OCI-LY1 (cell line): Measurements from ENCODE around the gene AMPD3.

Experiments
- H2AFZ ChIP-seq: fragments of 200-600 bp; sonication (generic), shearing (Covaris generic); 2 replicates; pipeline ENCODE4 v1.6.0; 2014; ENCODE audit warnings: antibody characterized with exemption, mild to moderate bottlenecking, low read length
- H3F3A ChIP-seq: fragments of 200-600 bp; sonication (generic), shearing (Covaris generic); 2 replicates; pipeline ENCODE4 v1.6.0; 2014; ENCODE audit warnings: mild to moderate bottlenecking, antibody characterized with exemption, low read length, moderate library complexity; ENCODE audit not compliant: insufficient read depth
- H3K27ac ChIP-seq: fragments of 200-600 bp; sonication (generic); 2 replicates; pipeline ENCODE4 v1.5.1; 2014; ENCODE audit warnings: low read length, mixed run types, mild to moderate bottlenecking, low read depth; ENCODE audit not compliant: poor library complexity, severe bottlenecking
- H3K27me3 ChIP-seq: fragments of 200-600 bp; sonication (generic); 2 replicates; pipeline ENCODE4 v1.6.0; 2014; ENCODE audit warnings: antibody characterized with exemption, mild to moderate bottlenecking, low read length, moderate library complexity; ENCODE audit not compliant: insufficient read depth
- H3K36me3 ChIP-seq: fragments of 200-600 bp; sonication (generic); 2 replicates; pipeline ENCODE4 v1.6.1; 2014; ENCODE audit warnings: mild to moderate bottlenecking, antibody characterized with exemption, low read length, moderate library complexity, mixed read lengths; ENCODE audit not compliant: insufficient read depth
- H3K4me1 ChIP-seq: fragments of 200-600 bp; sonication (generic); 2 replicates; pipeline ENCODE4 v1.5.1; 2014; ENCODE audit warnings: mild to moderate bottlenecking, low read length, moderate library complexity; ENCODE audit not compliant: insufficient read depth, severe bottlenecking
- H3K4me2 ChIP-seq: fragments of 200-600 bp; sonication (generic), shearing (Covaris generic); 2 replicates; pipeline ENCODE4 v1.6.1; 2014; ENCODE audit warnings: low read length
- H3K4me3 ChIP-seq: fragments of 200-600 bp; sonication (generic); 2 replicates; pipeline ENCODE4 v1.5.1; 2014; ENCODE audit warnings: low read length, low read depth, mild to moderate bottlenecking, mixed read lengths; ENCODE audit not compliant: poor library complexity, severe bottlenecking
- H3K79me2 ChIP-seq: fragments of 200-600 bp; shearing (Covaris generic); 2 replicates; pipeline ENCODE4 v1.6.1; 2016; ENCODE audit warnings: mixed run types, low read length, mixed read lengths; ENCODE audit not compliant: insufficient read depth
- H3K9ac ChIP-seq: fragments of 200-600 bp; sonication (generic), shearing (Covaris generic); 2 replicates; pipeline ENCODE4 v1.6.1; 2014; ENCODE audit warnings: mild to moderate bottlenecking, low read length, mixed read lengths
- H3K9me2 ChIP-seq: fragments of 200-600 bp; sonication (generic), shearing (Covaris generic); 2 replicates; pipeline ENCODE4 v1.6.1; 2014; ENCODE audit warnings: low read depth, mild to moderate bottlenecking, low read length, mixed read lengths
- H3K9me3 ChIP-seq: fragments of 200-600 bp; shearing (Covaris generic); 2 replicates; pipeline ENCODE4 v1.6.1; 2014; ENCODE audit warnings: low read length, mixed read lengths
- H4K20me1 ChIP-seq: fragments of 200-600 bp; sonication (generic), shearing (Covaris generic); 2 replicates; pipeline ENCODE4 v1.6.0; 2016; ENCODE audit warnings: mild to moderate bottlenecking, low read length; ENCODE audit not compliant: insufficient read depth
- EZH2 ChIP-seq: fragments of 200-600 bp; sonication (generic), shearing (Covaris generic); IDR thresholded peaks from 2 replicates; pipeline ENCODE4 v1.8.0; 2017; ENCODE audit warnings: borderline replicate concordance, mixed run types, mild to moderate bottlenecking, antibody characterized with exemption, low read length, moderate library complexity, mixed read lengths
- TF ChIP-seq, protein P1 (sequence below): fragments of 200-600 bp; sonication (generic), shearing (Covaris generic); IDR thresholded peaks from 2 replicates; pipeline ENCODE4 v1.5.1; 2017; ENCODE audit warnings: mild to moderate bottlenecking, antibody characterized with exemption, low read length, moderate library complexity, mixed read lengths

The AMPD3 gene

DNA sequence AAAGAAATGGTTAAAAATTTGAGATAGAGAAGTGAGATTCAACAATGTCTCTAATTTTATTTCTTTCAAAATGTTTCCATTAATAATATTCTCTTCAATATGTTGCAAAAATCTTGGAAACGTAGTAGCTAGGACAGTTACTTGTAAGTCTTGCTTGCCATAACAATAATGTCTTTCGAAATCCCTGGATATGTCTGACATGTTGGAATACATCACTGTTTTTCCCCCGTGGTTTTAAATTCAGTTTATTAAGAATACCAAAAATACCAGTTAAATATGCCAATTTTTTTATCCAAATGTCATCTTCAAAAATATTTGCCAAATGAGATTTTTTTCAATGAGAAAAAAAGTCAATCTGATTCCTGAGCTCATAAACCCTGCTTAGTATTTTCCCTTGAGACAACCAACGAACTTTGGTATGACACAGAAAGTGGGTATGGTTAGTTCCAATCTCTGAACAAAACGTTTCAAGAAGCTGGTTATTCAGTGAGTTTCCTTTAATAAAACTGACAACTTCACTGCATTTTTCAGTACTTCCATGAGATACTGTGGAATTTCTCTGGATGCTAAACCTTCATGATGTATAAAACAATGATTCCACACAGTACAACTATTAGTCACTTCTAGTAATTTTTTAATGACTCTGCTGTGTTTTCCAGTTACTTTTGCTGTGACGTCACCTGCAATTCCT, 36.7 kb upstream of the AMPD3 start:
- Histone ChIP-seq H3K27ac (no peak overlapping the region), H3K4me1 (no peaks in the 10 kb centered on the region), H3K27me3 (no peaks in the 10 kb centered on the region), H3K4me2 (no peak overlapping the region), H3K9me3 (no peaks in the 10 kb centered on the region), H3K9me2 (no peaks in the 10 kb centered on the region), H3K4me3 (no peak overlapping the region), H3F3A (no peaks in the 10 kb centered on the region), H3K9ac (no peak overlapping the region), H2AFZ (no peak overlapping the region), H3K79me2 (no peaks in the 10 kb centered on the region), H4K20me1 (no peaks in the 10 kb centered on the region), H3K36me3 (no peaks in the 10 kb centered on the region)
- TF ChIP-seq EZH2, result no peak

DNA sequence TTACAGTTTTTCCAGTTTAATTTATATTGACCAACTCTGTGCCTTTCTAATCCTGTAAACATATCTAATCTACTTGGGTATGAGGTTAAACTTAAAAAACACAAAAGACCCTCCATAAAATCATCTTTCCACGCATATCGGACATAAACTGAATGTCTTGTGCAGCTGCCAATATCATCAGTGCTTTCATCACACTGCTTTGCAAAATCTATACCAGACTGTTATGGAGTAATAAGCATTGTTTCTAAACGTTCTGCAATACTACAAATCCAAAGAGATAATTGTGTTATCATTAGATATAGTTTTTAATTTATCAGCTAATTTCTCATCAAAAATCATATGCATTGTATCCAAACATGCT, 36.1 kb upstream of the AMPD3 start:
- Histone ChIP-seq H3K4me1 (no peaks in the 10 kb centered on the region), H3K9ac (no peak overlapping the region), H3K79me2 (no peaks in the 10 kb centered on the region), H3K27me3 (no peaks in the 10 kb centered on the region), H4K20me1 (no peaks in the 10 kb centered on the region), H3K9me3 (no peaks in the 10 kb centered on the region), H3K27ac (no peak overlapping the region), H3K36me3 (no peaks in the 10 kb centered on the region), H3F3A (no peaks in the 10 kb centered on the region), H3K4me3 (no peak overlapping the region), H3K4me2 (no peak overlapping the region), H2AFZ (no peak overlapping the region), H3K9me2 (no peaks in the 10 kb centered on the region)
- TF ChIP-seq, protein P1, sequence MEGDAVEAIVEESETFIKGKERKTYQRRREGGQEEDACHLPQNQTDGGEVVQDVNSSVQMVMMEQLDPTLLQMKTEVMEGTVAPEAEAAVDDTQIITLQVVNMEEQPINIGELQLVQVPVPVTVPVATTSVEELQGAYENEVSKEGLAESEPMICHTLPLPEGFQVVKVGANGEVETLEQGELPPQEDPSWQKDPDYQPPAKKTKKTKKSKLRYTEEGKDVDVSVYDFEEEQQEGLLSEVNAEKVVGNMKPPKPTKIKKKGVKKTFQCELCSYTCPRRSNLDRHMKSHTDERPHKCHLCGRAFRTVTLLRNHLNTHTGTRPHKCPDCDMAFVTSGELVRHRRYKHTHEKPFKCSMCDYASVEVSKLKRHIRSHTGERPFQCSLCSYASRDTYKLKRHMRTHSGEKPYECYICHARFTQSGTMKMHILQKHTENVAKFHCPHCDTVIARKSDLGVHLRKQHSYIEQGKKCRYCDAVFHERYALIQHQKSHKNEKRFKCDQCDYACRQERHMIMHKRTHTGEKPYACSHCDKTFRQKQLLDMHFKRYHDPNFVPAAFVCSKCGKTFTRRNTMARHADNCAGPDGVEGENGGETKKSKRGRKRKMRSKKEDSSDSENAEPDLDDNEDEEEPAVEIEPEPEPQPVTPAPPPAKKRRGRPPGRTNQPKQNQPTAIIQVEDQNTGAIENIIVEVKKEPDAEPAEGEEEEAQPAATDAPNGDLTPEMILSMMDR, result no peak
- TF ChIP-seq EZH2, result no peak

DNA sequence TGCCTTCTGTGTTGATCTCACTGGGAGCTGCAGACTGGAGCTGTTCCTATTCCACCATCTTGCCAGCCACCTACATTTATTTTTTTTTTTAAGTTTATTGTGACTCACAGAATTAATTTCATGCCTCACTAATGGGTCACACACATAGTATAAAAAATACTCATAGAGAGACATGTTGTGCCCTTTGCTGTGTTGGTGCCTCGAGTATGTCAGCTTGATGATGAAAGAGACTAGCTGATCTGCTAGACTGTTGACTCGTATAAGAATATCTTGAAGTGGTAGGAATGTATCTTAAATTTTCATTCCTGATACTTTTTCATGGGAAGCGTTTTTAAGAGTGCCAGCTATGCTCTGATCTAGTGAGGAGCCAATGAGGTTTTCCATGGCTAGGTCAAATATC, 28.6 kb upstream of the AMPD3 start:
- Histone ChIP-seq H3K9me2 (no peaks in the 10 kb centered on the region), H3K36me3 (no peaks in the 10 kb centered on the region), H3K79me2 (no peaks in the 10 kb centered on the region), H3K4me1 (no peaks in the 10 kb centered on the region), H4K20me1 (no peaks in the 10 kb centered on the region), H3K9ac (no peak overlapping the region), H3K4me3 (no peak overlapping the region), H2AFZ (no peak overlapping the region), H3K27ac (no peak overlapping the region), H3F3A (no peaks in the 10 kb centered on the region), H3K4me2 (no peak overlapping the region), H3K27me3 (no peaks in the 10 kb centered on the region), H3K9me3 (no peaks in the 10 kb centered on the region)
- TF ChIP-seq, protein P1, result no peak
- TF ChIP-seq EZH2, result no peak

DNA sequence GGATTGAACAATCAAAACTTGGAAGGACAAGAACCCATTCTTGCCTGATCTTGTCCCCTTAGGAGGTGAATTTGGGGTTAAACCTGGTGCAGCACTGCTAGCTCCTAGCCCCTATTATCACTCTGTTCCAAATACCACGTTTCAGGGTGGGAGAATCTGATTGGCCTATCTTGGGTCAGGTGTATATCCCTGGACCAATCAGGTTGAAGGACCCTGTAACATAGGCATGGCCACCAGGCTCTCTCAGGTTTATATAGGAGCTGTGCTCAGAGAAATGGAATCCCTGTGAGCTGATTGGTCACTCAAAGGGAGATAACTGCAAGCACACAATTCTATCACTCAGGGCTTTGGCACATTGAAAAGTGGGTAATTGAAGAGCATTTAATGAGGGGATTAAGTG, 26.6 kb upstream of the AMPD3 start:
- no peaks in the 10 kb centered on the region for H3K4me1 ChIP-seq

More for the DNA sequence above, 26.6 kb upstream of the AMPD3 start:
- H3K9ac ChIP-seq, result no peak overlapping the region
- H3F3A ChIP-seq, result no peaks in the 10 kb centered on the region
- H3K36me3 ChIP-seq, result no peaks in the 10 kb centered on the region
- no peaks in the 10 kb centered on the region for H3K27me3 ChIP-seq
- no peak overlapping the region for H3K4me2 ChIP-seq
- H4K20me1 ChIP-seq, result no peaks in the 10 kb centered on the region
- no peak overlapping the region for H2AFZ ChIP-seq
- TF ChIP-seq, protein P1, result no peak
- TF ChIP-seq EZH2, result no peak
- no peak overlapping the region for H3K27ac ChIP-seq
- no peaks in the 10 kb centered on the region for H3K9me2 ChIP-seq
- H3K9me3 ChIP-seq, result no peaks in the 10 kb centered on the region
- no peaks in the 10 kb centered on the region for H3K79me2 ChIP-seq
- H3K4me3 ChIP-seq, result no peak overlapping the region
